ENCODE data around the gene NIPA2.

The NIPA2 gene

GRCh38 chr15:22861161-22861560, 22.7 kb downstream of the NIPA2 start:
- TF ChIP-seq GATA2 (IDR thresholded peaks at IDR 0.05; ENCODE audit: low read depth, low read length), result no peak
- no peak for TF ChIP-seq GATA3 (IDR thresholded peaks at IDR 0.05; ENCODE audit: low read depth, low read length)

- no peak for TF ChIP-seq GATA2 (IDR thresholded peaks at IDR 0.05; ENCODE audit: low read depth, low read length)
- TF ChIP-seq GATA3 (IDR thresholded peaks at IDR 0.05; ENCODE audit: low read depth, low read length), result no peak
Observed at GRCh38 chr15:22863356-22863755, 24.9 kb downstream of the NIPA2 start.

- no peak for TF ChIP-seq GATA3 (IDR thresholded peaks at IDR 0.05; ENCODE audit: low read depth, low read length)
- TF ChIP-seq GATA2 (IDR thresholded peaks at IDR 0.05; ENCODE audit: low read depth, low read length), result no peak
Observed at GRCh38 chr15:22866079-22866478, 27.6 kb downstream of the NIPA2 start.

GRCh38 chr15:22867886-22868285, 29.4 kb downstream of the NIPA2 start:
- no peak for TF ChIP-seq GATA2 (IDR thresholded peaks at IDR 0.05; ENCODE audit: low read depth, low read length)
- TF ChIP-seq GATA3 (IDR thresholded peaks at IDR 0.05; ENCODE audit: low read depth, low read length), result no peak

- TF ChIP-seq GATA3 (IDR thresholded peaks at IDR 0.05; ENCODE audit: low read depth, low read length) (no peak), GATA2 (IDR thresholded peaks at IDR 0.05; ENCODE audit: low read depth, low read length) (no peak)
Observed at GRCh38 chr15:22868495-22868894, 30.0 kb downstream of the NIPA2 start.

DNA sequence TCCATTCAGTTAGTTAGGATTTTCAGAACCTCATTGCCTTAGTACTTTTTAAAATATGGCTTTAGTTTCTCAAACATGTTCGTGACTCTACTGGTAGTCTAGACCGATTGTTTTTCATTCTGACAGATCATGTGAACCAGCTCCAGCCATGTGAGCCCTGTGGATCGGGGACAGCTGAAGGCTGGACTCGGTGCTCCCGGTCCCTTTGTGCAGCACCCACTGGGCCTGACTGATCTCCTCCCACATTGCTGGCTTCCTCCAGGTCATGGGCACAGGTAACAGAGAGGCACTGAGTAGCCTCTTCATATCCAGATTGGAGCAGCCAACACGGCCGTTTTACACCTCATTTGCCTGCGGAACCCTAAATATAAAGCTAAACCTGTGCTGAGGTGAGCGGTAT, 30.5 kb downstream of the NIPA2 start:
- no peak for TF ChIP-seq GATA3 (IDR thresholded peaks at IDR 0.05; ENCODE audit: low read depth, low read length)
- TF ChIP-seq GATA2 (IDR thresholded peaks at IDR 0.05; ENCODE audit: low read depth, low read length), result no peak

GRCh38 chr15:22869856-22870255, 31.4 kb downstream of the NIPA2 start:
- TF ChIP-seq GATA3 (IDR thresholded peaks at IDR 0.05; ENCODE audit: low read depth, low read length) (no peak), GATA2 (IDR thresholded peaks at IDR 0.05; ENCODE audit: low read depth, low read length) (no peak)

DNA sequence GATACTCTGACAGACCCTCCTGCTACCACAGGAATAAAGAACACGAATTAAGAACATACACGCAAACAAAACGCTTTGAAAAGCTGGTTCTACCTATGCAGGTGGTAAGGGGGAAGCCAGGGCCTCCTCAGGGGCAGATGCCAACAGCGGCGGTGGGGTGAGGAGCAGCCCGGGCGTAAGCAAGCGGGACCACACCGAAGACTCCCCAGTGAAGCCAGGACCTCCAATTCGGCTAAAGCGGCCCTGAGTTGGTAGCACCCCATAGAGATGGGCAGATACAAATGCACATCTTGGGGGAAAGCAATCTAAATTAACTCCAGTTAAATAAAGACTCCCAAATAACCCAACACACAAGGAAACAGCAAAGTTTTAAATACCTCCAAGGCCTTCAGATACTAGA, 32.4 kb downstream of the NIPA2 start:
- TF ChIP-seq GATA3 (IDR thresholded peaks at IDR 0.05; ENCODE audit: low read depth, low read length) (no peak), GATA2 (IDR thresholded peaks at IDR 0.05; ENCODE audit: low read depth, low read length) (no peak)

GRCh38 chr15:22871481-22872086, 33.1 kb downstream of the NIPA2 start:
- TF ChIP-seq GATA2 (IDR thresholded peaks at IDR 0.05; ENCODE audit: low read depth, low read length) (no peak), GATA3 (IDR thresholded peaks at IDR 0.05; ENCODE audit: low read depth, low read length) (no peak)

DNA sequence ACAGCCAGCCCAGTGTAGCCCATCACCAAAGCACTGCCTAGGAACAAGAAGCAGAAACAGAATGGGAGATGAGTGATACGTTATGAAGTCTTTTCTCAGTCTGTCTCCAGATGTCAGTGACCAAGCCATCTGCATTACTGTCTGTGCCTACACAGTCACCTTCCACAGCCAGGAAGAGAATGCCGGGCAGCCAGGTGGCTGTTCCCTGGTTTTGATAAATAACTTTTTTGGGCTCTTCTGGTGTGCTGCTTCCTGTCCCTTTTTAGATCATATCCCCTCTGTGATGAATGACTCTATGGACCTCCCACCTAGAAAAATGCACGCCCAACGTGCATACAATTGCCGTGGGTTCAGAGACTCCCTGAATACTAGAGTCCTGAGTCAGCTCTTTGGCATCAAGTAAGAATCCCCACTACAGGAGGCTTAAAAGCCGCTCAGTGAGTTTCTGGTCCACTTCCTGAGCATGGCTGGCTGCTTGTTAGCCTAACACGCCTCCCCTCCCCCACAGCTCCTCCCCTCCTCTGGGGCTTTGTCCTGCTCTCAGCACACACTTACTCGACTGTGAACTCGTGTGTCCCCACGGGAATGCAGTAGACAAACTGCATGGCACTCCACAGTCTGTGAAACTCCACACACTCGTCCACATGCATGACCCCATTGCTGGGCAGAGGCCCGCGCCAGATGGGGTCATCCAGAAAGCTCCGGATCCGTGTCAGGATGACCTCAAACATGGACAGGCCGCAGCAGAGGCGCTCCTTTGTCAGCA, 34.7 kb downstream of the NIPA2 start:
- TF ChIP-seq GATA2 (IDR thresholded peaks at IDR 0.05; ENCODE audit: low read depth, low read length), result no peak
- no peak for TF ChIP-seq GATA3 (IDR thresholded peaks at IDR 0.05; ENCODE audit: low read depth, low read length)

DNA sequence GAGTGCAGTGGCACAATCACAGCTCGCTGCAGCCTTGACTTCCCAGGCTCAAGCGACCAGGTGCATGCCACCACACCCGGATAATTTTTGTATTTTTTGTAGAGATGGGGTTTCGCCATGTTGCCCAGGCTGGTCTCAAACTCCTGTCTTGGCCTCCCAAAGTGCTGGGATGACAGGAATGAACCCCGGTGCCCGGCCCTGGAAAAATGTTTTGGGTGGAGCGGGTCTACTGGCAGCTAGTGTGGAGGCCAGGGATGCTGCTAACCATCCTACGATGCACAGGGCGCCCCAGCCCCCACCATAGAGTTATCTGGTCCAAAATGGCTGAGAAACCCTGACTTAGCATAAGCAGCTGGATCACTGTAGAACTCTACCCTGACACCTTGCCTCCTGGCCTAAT, 35.4 kb downstream of the NIPA2 start:
- TF ChIP-seq GATA3 (IDR thresholded peaks at IDR 0.05; ENCODE audit: low read depth, low read length), result no peak
- no peak for TF ChIP-seq GATA2 (IDR thresholded peaks at IDR 0.05; ENCODE audit: low read depth, low read length)

GRCh38 chr15:22874256-22874655, 35.8 kb downstream of the NIPA2 start:
- TF ChIP-seq GATA3 (IDR thresholded peaks at IDR 0.05; ENCODE audit: low read depth, low read length) (no peak), GATA2 (IDR thresholded peaks at IDR 0.05; ENCODE audit: low read depth, low read length) (no peak)

DNA sequence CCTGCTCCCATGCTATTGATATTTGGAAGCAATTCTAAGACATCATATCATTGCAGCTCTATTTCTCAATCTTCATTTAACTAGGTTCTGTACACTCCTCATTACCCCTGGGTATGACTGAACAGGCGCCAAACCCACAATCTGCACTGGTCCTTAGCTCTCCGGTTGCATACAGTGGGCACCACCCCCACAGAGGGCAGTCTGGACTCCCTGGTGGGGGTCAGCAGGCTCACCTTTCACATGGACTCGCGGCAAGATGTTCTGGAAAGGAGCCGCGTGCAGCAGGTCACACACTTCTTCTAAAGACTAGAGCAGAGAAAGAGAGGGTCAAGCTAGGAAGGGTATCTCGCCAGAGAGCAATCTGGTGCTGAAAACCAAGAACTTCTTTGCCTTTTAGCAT, 36.5 kb downstream of the NIPA2 start:
- no peak for TF ChIP-seq GATA2 (IDR thresholded peaks at IDR 0.05; ENCODE audit: low read depth, low read length)
- TF ChIP-seq GATA3 (IDR thresholded peaks at IDR 0.05; ENCODE audit: low read depth, low read length), result no peak

- TF ChIP-seq GATA2 (IDR thresholded peaks at IDR 0.05; ENCODE audit: low read depth, low read length) (no peak), GATA3 (IDR thresholded peaks at IDR 0.05; ENCODE audit: low read depth, low read length) (no peak)
Observed at GRCh38 chr15:22877117-22877516, 38.7 kb downstream of the NIPA2 start.

GRCh38 chr15:22877607-22878006, 39.1 kb downstream of the NIPA2 start:
- TF ChIP-seq GATA2 (IDR thresholded peaks at IDR 0.05; ENCODE audit: low read depth, low read length) (no peak), GATA3 (IDR thresholded peaks at IDR 0.05; ENCODE audit: low read depth, low read length) (no peak)

Measured in SH-SY5Y (cell line).